HepG2 (cell line): ENCODE measurements around the gene UMOD. TPM values are rescaled to one million over a fixed set of nuclear protein-coding genes. Genes with fewer than 3 reads are reported as not detected.

Experiments
- ATF1 ChIP-seq: IDR thresholded peaks from 2 replicates; pipeline ENCODE4 v1.6.1; 2016; ENCODE audit warnings: mild to moderate bottlenecking, control low read depth
- BCL6 ChIP-seq: IDR thresholded peaks from 2 replicates; pipeline ENCODE4 v1.6.1; 2016; ENCODE audit warnings: missing genetic modification reagents, missing compliant biosample characterization
- CC2D1A ChIP-seq: sonication (generic); formaldehyde crosslinking; IDR thresholded peaks from 2 replicates; pipeline ENCODE4 v1.8.1; 2023; ENCODE audit warnings: mild to moderate bottlenecking, missing genetic modification reagents
- DNMT1 ChIP-seq: sonication (generic); formaldehyde crosslinking; IDR thresholded peaks from 2 replicates; pipeline ENCODE4 v1.5.1; 2020; ENCODE audit warnings: mild to moderate bottlenecking, missing genetic modification reagents
- EHMT2 ChIP-seq: fragments of 200-600 bp; sonication (generic); IDR thresholded peaks from 2 replicates; pipeline ENCODE4 v1.7.0; 2017; ENCODE audit warnings: antibody characterized with exemption, low read depth, low read length, borderline replicate concordance
- HDAC1 ChIP-seq: sonication (generic); formaldehyde crosslinking; IDR thresholded peaks from 2 replicates; pipeline ENCODE4 v1.5.1; 2020; ENCODE audit warnings: mild to moderate bottlenecking, missing genetic modification reagents
- HNRNPLL ChIP-seq: fragments of 200-400 bp; formaldehyde crosslinking; IDR thresholded peaks from 2 replicates; pipeline ENCODE4 v1.6.1; 2017; ENCODE audit warnings: mild to moderate bottlenecking, low read depth, low read length; ENCODE audit not compliant: poor library complexity, severe bottlenecking
- HOXA3 ChIP-seq: sonication (generic); formaldehyde crosslinking; IDR thresholded peaks from 2 replicates; pipeline ENCODE4 v1.5.0; 2020; ENCODE audit warnings: missing genetic modification reagents
- JUND ChIP-seq: sonication (generic); formaldehyde crosslinking; IDR thresholded peaks from 2 replicates; pipeline ENCODE4 v1.8.0; 2022; ENCODE audit warnings: mild to moderate bottlenecking, missing genetic modification reagents
- KLF6 ChIP-seq: IDR thresholded peaks from 2 replicates; pipeline ENCODE4 v1.8.0; 2016; ENCODE audit warnings: missing biosample characterization, missing genetic modification reagents
- MIXL1 ChIP-seq: IDR thresholded peaks from 2 replicates; pipeline ENCODE4 v1.6.1; 2016
- MZF1 ChIP-seq: sonication (generic); formaldehyde crosslinking; IDR thresholded peaks from 2 replicates; pipeline ENCODE4 v1.8.1; 2023; ENCODE audit warnings: mild to moderate bottlenecking, missing genetic modification reagents, borderline replicate concordance
- NR2F1 ChIP-seq, 2 experiments: fragments of 450-650 bp in 1 of 2; formaldehyde crosslinking in 1 of 2; IDR thresholded peaks; 2 replicates each; pipeline versions ENCODE4 v1.5.0 to v1.6.1; 2016 to 2020; ENCODE audit warnings: mild to moderate bottlenecking in 1 of 2, missing compliant biosample characterization in 1 of 2, missing genetic modification reagents in 1 of 2, moderate library complexity in 1 of 2
- RBFOX2 ChIP-seq: fragments of 200-400 bp; formaldehyde crosslinking; IDR thresholded peaks from 2 replicates; pipeline ENCODE4 v1.6.1; 2017; ENCODE audit warnings: low read depth, mild to moderate bottlenecking, low read length
- SOX5 ChIP-seq: IDR thresholded peaks from 2 replicates; pipeline ENCODE4 v1.6.1; 2016; ENCODE audit warnings: borderline replicate concordance
- SPEN ChIP-seq: sonication (generic); formaldehyde crosslinking; IDR thresholded peaks from 2 replicates; pipeline ENCODE4 v1.5.1; 2020; ENCODE audit warnings: low read depth, mild to moderate bottlenecking, missing genetic modification reagents
- SRY ChIP-seq: sonication (generic); formaldehyde crosslinking; IDR thresholded peaks from 2 replicates; pipeline ENCODE4 v1.8.0; 2022; ENCODE audit warnings: mild to moderate bottlenecking, missing genetic modification reagents
- TARDBP ChIP-seq: sonication (generic); formaldehyde crosslinking; IDR thresholded peaks from 2 replicates; pipeline ENCODE4 v1.8.0; 2022; ENCODE audit warnings: mild to moderate bottlenecking, missing genetic modification reagents
- ZNF20 ChIP-seq: sonication (generic); formaldehyde crosslinking; IDR thresholded peaks from 2 replicates; pipeline ENCODE4 v1.4.0; 2020; ENCODE audit warnings: mild to moderate bottlenecking, moderate library complexity, missing genetic modification reagents
- ZNF292 ChIP-seq: sonication (generic); formaldehyde crosslinking; IDR thresholded peaks from 2 replicates; pipeline ENCODE4 v1.8.1; 2022; ENCODE audit warnings: mild to moderate bottlenecking, low read depth, missing genetic modification reagents, borderline replicate concordance
- ZNF33B ChIP-seq: sonication (generic); formaldehyde crosslinking; IDR thresholded peaks from 2 replicates; pipeline ENCODE4 v1.5.1; 2020; ENCODE audit warnings: mild to moderate bottlenecking, missing genetic modification reagents
- ZNF350 ChIP-seq: sonication (generic); formaldehyde crosslinking; IDR thresholded peaks from 2 replicates; pipeline ENCODE4 v1.4.0; 2020; ENCODE audit warnings: mild to moderate bottlenecking, low read depth, missing genetic modification reagents, borderline replicate concordance
- ZNF44 ChIP-seq: sonication (generic); formaldehyde crosslinking; IDR thresholded peaks from 2 replicates; pipeline ENCODE4 v1.5.1; 2020; ENCODE audit warnings: mild to moderate bottlenecking, missing genetic modification reagents
- ZNF781 ChIP-seq: sonication (generic); formaldehyde crosslinking; IDR thresholded peaks from 2 replicates; pipeline ENCODE4 v1.5.1; 2020; ENCODE audit warnings: borderline replicate concordance, mild to moderate bottlenecking, missing genetic modification reagents; ENCODE audit errors: not compliant biosample characterization
- ZNF850 ChIP-seq: sonication (generic); formaldehyde crosslinking; conservative IDR thresholded peaks from 2 replicates; pipeline ENCODE4 v1.9.0; 2021; ENCODE audit warnings: mild to moderate bottlenecking, missing genetic modification reagents
- ZSCAN30 ChIP-seq: sonication (generic); formaldehyde crosslinking; IDR thresholded peaks from 2 replicates; pipeline ENCODE4 v1.5.0; 2020; ENCODE audit warnings: mild to moderate bottlenecking, missing genetic modification reagents
- polyA plus RNA-seq, 8 experiments: library from polyadenylated mRNA; depleted of rRNA in 3 of 8; stranded (reverse) in 7 of 8; unstranded in 1 of 8; fragments of >200 nt; fragmentation: Illumina TruSeq in 4 of 8; extraction: Trizol in 4 of 8; gene quantifications; 2 replicates each; pipeline versions ENCODE4 v1.2.1 to v1.2.3, GENCODE V29; 2011 to 2016; ENCODE audit warnings: low read depth in 4 of 8, missing spikeins in 1 of 8, mixed read lengths in 1 of 8; ENCODE audit not compliant: insufficient read depth in 1 of 8
- total RNA-seq, 5 experiments: library from RNA; depleted of rRNA; stranded (reverse); fragments of >200 nt; fragmentation: Illumina TruSeq; extraction: Trizol; gene quantifications; 2 replicates each; pipeline ENCODE4 v1.2.3, GENCODE V29; 2016; ENCODE audit warnings: low read depth in 1 of 5
- TF ChIP-seq, protein P1 (sequence below): sonication (generic); formaldehyde crosslinking; IDR thresholded peaks from 2 replicates; pipeline ENCODE4 v1.5.0; 2020; ENCODE audit warnings: missing genetic modification reagents
- TF ChIP-seq, protein P2 (sequence below): sonication (generic); formaldehyde crosslinking; IDR thresholded peaks from 2 replicates; pipeline ENCODE4 v1.8.1; 2023; ENCODE audit warnings: mild to moderate bottlenecking, missing genetic modification reagents, borderline replicate concordance
- TF ChIP-seq, protein P3 (sequence below): IDR thresholded peaks from 2 replicates; pipeline ENCODE4 v1.6.1; 2016; ENCODE audit warnings: missing genetic modification reagents, missing compliant biosample characterization
- TF ChIP-seq, protein P4 (sequence below): sonication (generic); formaldehyde crosslinking; IDR thresholded peaks from 2 replicates; pipeline ENCODE4 v1.9.0; 2021; ENCODE audit warnings: missing genetic modification reagents, borderline replicate concordance
- TF ChIP-seq, protein P5 (sequence below): IDR thresholded peaks from 2 replicates; pipeline ENCODE4 v1.6.1; 2012; ENCODE audit warnings: inconsistent platforms

Gene UMOD
- total and polyA plus RNA-seq, 2 of the 13 experiments (the other 11 are each of a cell fraction or from before 2014, with no cell fraction given): not detected

DNA sequence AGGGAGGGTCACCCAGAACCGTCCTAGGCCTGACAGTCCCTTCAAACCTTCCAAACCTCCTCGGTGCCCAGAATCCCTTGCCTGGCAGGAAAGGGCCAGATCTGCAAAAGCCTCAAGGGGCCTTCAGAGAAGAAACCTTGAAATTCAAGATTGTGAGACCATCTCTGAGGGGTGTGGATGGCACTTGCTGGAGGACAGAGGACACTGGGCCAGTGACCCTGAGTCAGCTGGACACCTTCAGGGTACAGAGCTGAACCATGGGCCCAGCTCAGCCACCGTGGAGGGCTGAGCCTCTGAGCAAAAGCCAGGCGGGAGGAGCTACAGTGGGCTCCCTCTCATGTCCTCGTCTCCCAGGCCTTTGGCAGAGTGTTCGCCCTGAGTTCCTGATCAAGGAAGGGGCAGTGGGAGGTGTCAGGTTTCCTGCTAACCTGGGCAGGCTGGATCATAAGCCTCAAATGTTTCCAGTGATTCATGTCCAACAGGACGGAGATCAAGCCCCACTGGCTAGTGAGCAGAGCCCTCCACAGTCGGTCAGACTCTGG, 49.0 kb upstream of the UMOD start (continued):
- TF ChIP-seq ZNF20 (no peak), MZF1 (CRISPR knock-in tag) (no peak), ZNF292 (CRISPR knock-in tag) (peak; percentile 61; the same call in 1 of the 2 replicates), MIXL1 (peak; percentile 63; the same call in 1 of the 2 replicates), ZNF33B (CRISPR knock-in tag) (0 out of 2 replicates have a peak, but pooled peaks have one; percentile 12), ZSCAN30 (CRISPR knock-in tag) (no peak), ATF1 (CRISPR knock-in tag) (no peak), SOX5 (CRISPR knock-in tag) (0 out of 2 replicates have a peak, but pooled peaks have one; percentile 24), ZNF44 (CRISPR knock-in tag) (no peak), DNMT1 (CRISPR knock-in tag) (no peak), ZNF350 (CRISPR knock-in tag) (no peak), EHMT2 (no peak), KLF6 (CRISPR knock-in tag) (peak; percentile 31; the same call in 1 of the 2 replicates), JUND (CRISPR knock-in tag) (no peak), HNRNPLL (no peak), SPEN (CRISPR knock-in tag) (peak; percentile 42; the same call in 1 of the 2 replicates), TARDBP (CRISPR knock-in tag) (peak; percentile 43; the same call in 1 of the 2 replicates), CC2D1A (CRISPR knock-in tag) (no peak), HDAC1 (CRISPR knock-in tag) (0 out of 2 replicates have a peak, but pooled peaks have one; percentile 15), ZNF781 (CRISPR knock-in tag) (no peak), NR2F1 (CRISPR knock-in tag; IDR thresholded peaks at IDR 0.05) (no peak), RBFOX2 (no peak), ZNF850 (no peak), BCL6 (CRISPR knock-in tag) (no peak), SRY (CRISPR knock-in tag) (0 out of 2 replicates have a peak, but pooled peaks have one; percentile 51), HOXA3 (CRISPR knock-in tag) (0 out of 2 replicates have a peak, but pooled peaks have one; percentile 12)
- TF ChIP-seq, protein P1, sequence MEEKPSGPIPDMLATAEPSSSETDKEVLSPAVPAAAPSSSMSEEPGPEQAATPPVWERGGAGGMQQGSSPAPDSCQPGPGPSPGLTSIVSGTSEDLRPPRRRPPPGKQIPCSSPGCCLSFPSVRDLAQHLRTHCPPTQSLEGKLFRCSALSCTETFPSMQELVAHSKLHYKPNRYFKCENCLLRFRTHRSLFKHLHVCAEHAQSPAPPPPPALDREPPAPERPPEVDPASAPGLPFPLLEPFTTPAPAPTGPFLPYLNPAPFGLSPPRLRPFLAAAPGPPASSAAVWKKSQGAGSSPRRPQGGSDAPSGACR: no peak
- TF ChIP-seq, protein P2, sequence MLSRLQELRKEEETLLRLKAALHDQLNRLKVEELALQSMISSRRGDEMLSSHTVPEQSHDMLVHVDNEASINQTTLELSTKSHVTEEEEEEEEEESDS: no peak
- TF ChIP-seq, protein P3, sequence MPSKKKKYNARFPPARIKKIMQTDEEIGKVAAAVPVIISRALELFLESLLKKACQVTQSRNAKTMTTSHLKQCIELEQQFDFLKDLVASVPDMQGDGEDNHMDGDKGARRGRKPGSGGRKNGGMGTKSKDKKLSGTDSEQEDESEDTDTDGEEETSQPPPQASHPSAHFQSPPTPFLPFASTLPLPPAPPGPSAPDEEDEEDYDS (CRISPR knock-in tag): peak; percentile 38; the same call in 1 of the 2 replicates
- TF ChIP-seq, protein P4, sequence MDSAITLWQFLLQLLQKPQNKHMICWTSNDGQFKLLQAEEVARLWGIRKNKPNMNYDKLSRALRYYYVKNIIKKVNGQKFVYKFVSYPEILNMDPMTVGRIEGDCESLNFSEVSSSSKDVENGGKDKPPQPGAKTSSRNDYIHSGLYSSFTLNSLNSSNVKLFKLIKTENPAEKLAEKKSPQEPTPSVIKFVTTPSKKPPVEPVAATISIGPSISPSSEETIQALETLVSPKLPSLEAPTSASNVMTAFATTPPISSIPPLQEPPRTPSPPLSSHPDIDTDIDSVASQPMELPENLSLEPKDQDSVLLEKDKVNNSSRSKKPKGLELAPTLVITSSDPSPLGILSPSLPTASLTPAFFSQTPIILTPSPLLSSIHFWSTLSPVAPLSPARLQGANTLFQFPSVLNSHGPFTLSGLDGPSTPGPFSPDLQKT (CRISPR knock-in tag): no peak
- TF ChIP-seq, protein P5, sequence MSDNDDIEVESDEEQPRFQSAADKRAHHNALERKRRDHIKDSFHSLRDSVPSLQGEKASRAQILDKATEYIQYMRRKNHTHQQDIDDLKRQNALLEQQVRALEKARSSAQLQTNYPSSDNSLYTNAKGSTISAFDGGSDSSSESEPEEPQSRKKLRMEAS: peak; percentile 69
